Smooth muscle cell (in vitro differentiated cells): ENCODE data around the gene SH3YL1. TPM values are rescaled to one million over a fixed set of nuclear protein-coding genes. Genes with fewer than 3 reads are reported as not detected.

Source experiments
- DNase-seq: peaks from one replicate; lab custom pipeline; 2025; ENCODE audit not compliant: unreplicated experiment; lab: John Stamatoyannopoulos, UW
- H2AFZ ChIP-seq: fragments of 200-600 bp; sonication (generic); 2 replicates; pipeline ENCODE4 v1.6.0; 2016; ENCODE audit warnings: antibody characterized with exemption, low read depth, mild to moderate bottlenecking
- H3F3A ChIP-seq: fragments of 200-600 bp; sonication (generic); 2 replicates; pipeline ENCODE4 v1.6.0; 2017; ENCODE audit warnings: antibody characterized with exemption, low read depth
- H3K27ac ChIP-seq: fragments of 200-600 bp; sonication (generic); 2 replicates; pipeline ENCODE4 v1.5.1; 2016; ENCODE audit warnings: low read depth, mild to moderate bottlenecking
- H3K27me3 ChIP-seq: fragments of 200-600 bp; sonication (generic); 2 replicates; pipeline ENCODE4 v1.6.1; 2016; ENCODE audit warnings: low read depth, mild to moderate bottlenecking
- H3K36me3 ChIP-seq: fragments of 200-600 bp; sonication (generic); 2 replicates; pipeline ENCODE4 v1.5.1; 2016; ENCODE audit warnings: low read depth
- H3K4me1 ChIP-seq: fragments of 200-600 bp; sonication (generic); 2 replicates; pipeline ENCODE4 v1.5.1; 2016; ENCODE audit warnings: low read depth
- H3K4me2 ChIP-seq: fragments of 200-600 bp; sonication (generic); 2 replicates; pipeline ENCODE4 v1.6.0; 2016; ENCODE audit warnings: mild to moderate bottlenecking
- H3K4me3 ChIP-seq: fragments of 200-600 bp; sonication (generic); 2 replicates; pipeline ENCODE4 v1.5.1; 2016; ENCODE audit warnings: mild to moderate bottlenecking
- H3K79me2 ChIP-seq: fragments of 200-600 bp; sonication (generic); 2 replicates; pipeline ENCODE4 v1.6.0; 2016; ENCODE audit warnings: low read depth, mild to moderate bottlenecking
- H3K9ac ChIP-seq: fragments of 200-600 bp; sonication (generic); 2 replicates; pipeline ENCODE4 v1.6.0; 2016; ENCODE audit warnings: low read depth
- H3K9me3 ChIP-seq: fragments of 200-600 bp; sonication (generic); replicated peaks from 2 replicates; pipeline ENCODE4 v1.5.1; 2016; ENCODE audit warnings: low read depth
- H4K20me1 ChIP-seq: fragments of 200-600 bp; sonication (generic); 2 replicates; pipeline ENCODE4 v1.6.0; 2016; ENCODE audit warnings: low read depth
- CTCF ChIP-seq: fragments of 200-600 bp; sonication (generic); IDR thresholded peaks from 2 replicates; pipeline ENCODE4 v1.5.1; 2017; ENCODE audit warnings: borderline replicate concordance, mild to moderate bottlenecking, antibody characterized with exemption; ENCODE audit not compliant: insufficient read depth, poor library complexity, severe bottlenecking
- WGBS: methylation state at CpG from one replicate; pipeline ENCODE4 v1.1.7; 2016; ENCODE audit warnings: low lambda C conversion rate; 5-methylcytosine and 5-hydroxymethylcytosine counted together
- polyA plus RNA-seq: library from polyadenylated mRNA; unstranded; fragments of >200 nt; fragmentation: Nextera tagmentation; extraction: Ambion mirVana; gene quantifications from 2 replicates; pipeline ENCODE4 v1.2.1, GENCODE V29; 2016
- total RNA-seq: library from RNA; depleted of rRNA; stranded (reverse); fragments of >200 nt; gene quantifications from 2 replicates; pipeline ENCODE4 v1.2.3, GENCODE V29; 2014

The SH3YL1 gene
- total and polyA plus RNA-seq, 2 experiments from 2014 or later = 12.1 to 42.8 TPM

- DNase-seq = no peak
- Histone ChIP-seq H3K4me3 (no peak overlapping the region), H3K9me3 (no peaks in the 10 kb centered on the region), H3K27ac (no peak overlapping the region), H3K9ac (no peak overlapping the region), H3F3A (no peaks in the 10 kb centered on the region), H3K4me2 (no peak overlapping the region), H2AFZ (no peak overlapping the region), H4K20me1 (no peaks in the 10 kb centered on the region), H3K4me1 (no peaks in the 10 kb centered on the region), H3K79me2 (no peaks in the 10 kb centered on the region), H3K36me3 (no peaks in the 10 kb centered on the region), H3K27me3 (no peaks in the 10 kb centered on the region)
- WGBS = 91% methylated on average over 6 of the region's 6 CpGs
- TF ChIP-seq CTCF = no peak
These were observed 60.9 kb downstream of the SH3YL1 start for GRCh38 chr2:202945-203344.

- H4K20me1 ChIP-seq = no peaks in the 10 kb centered on the region
- H3K36me3 ChIP-seq = no peaks in the 10 kb centered on the region
- H3K27ac ChIP-seq = no peak overlapping the region
- H3K9me3 ChIP-seq = no peaks in the 10 kb centered on the region
- H3K4me2 ChIP-seq = no peak overlapping the region
- 94% methylated on average over 9 of the region's 9 CpGs for WGBS
- H3K79me2 ChIP-seq = no peaks in the 10 kb centered on the region
- H2AFZ ChIP-seq = no peak overlapping the region
- TF ChIP-seq CTCF = no peak
- no peaks in the 10 kb centered on the region for H3K4me1 ChIP-seq
- H3K4me3 ChIP-seq = no peak overlapping the region
- no peak overlapping the region for H3K9ac ChIP-seq
- DNase-seq = no peak
- no peaks in the 10 kb centered on the region for H3F3A ChIP-seq
- H3K27me3 ChIP-seq = no peaks in the 10 kb centered on the region
These were observed 62.0 kb downstream of the SH3YL1 start for GRCh38 chr2:201648-202433.

GRCh38 chr2:199041-199966, 64.5 kb downstream of the SH3YL1 start:
- TF ChIP-seq CTCF = no peak
- H3K79me2 ChIP-seq = no peaks in the 10 kb centered on the region
- no peaks in the 10 kb centered on the region for H4K20me1 ChIP-seq
- H3K27ac ChIP-seq = no peak overlapping the region
- no peaks in the 10 kb centered on the region for H3K36me3 ChIP-seq
- H3K4me1 ChIP-seq = no peaks in the 10 kb centered on the region
- H3K27me3 ChIP-seq = no peaks in the 10 kb centered on the region
- no peak overlapping the region for H3K4me3 ChIP-seq
- H3K9ac ChIP-seq = no peak overlapping the region
- H2AFZ ChIP-seq = no peak overlapping the region
- H3K4me2 ChIP-seq = no peak overlapping the region
- 85% methylated on average over 21 of the region's 22 CpGs for WGBS
- no peaks in the 10 kb centered on the region for H3F3A ChIP-seq
- no peaks in the 10 kb centered on the region for H3K9me3 ChIP-seq
- no peak for DNase-seq
